ENCODE results near the gene PPP6R1. TPM values are rescaled to one million over a fixed set of nuclear protein-coding genes. Genes with fewer than 3 reads are reported as not detected.
A peak's percentile ranks its signal among the peaks of the same experiment; 100 is the strongest.

PPP6R1 gene
- total RNA-seq, 2 donors from 2014 or later: 74.8 to 79.9 TPM

DNA sequence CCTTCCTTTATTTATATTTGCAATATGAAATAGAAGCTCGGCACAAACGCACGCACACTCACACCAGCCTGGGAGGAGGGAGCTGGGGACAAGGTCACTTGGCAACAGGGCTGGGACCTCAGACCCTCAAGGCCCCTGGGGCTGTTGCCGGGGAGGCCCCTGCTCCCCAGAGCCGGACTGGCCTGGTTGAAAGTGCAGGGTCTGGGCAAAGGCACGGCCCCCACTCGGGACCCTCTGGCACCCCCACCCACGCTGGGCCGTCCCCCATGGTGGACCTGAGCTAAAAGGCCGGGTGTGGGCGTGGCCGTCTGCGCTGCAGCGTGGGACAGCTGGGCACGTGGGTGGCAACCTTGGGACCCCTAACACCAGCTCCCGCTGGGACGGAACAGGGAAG is 29.0 kb downstream of the PPP6R1 start:
- Mint-ChIP-seq H3K36me3 (ENCODE audit: low read depth) (peaks cover 39% of the 10 kb centered on the region), H3K27ac (no peak overlapping the region), H3K4me1 (peaks cover 7% of the 10 kb centered on the region), H3K27me3 (ENCODE audit: insufficient read depth) (no peaks in the 10 kb centered on the region), H3K4me3 (no peak overlapping the region), H3K9me3 (no peaks in the 10 kb centered on the region)
- WGBS, 2 experiments (ENCODE audit: insufficient coverage in 1 of 2, insufficient read length in 1 of 2): 93 to 100% methylated on average over 6 to 17 of the region's 17 CpGs
- Histone ChIP-seq H3K36me3 (ENCODE audit: control insufficient read depth, insufficient read depth, low read length) (peaks cover 24% of the 10 kb centered on the region), H3K27ac (ENCODE audit: low read depth, low read length) (no peak overlapping the region), H3K4me1 (ENCODE audit: control insufficient read depth, insufficient read depth, low read length) (peaks cover 5% of the 10 kb centered on the region), H3K9me3 (ENCODE audit: control insufficient read depth, low read length) (no peaks in the 10 kb centered on the region), H3K9ac (ENCODE audit: extremely low read depth, low read length, poor library complexity, severe bottlenecking) (no peak overlapping the region), H3K4me3 (ENCODE audit: low read length) (no peak overlapping the region), H3K27me3 (ENCODE audit: control insufficient read depth, insufficient read depth, low read length, poor library complexity, severe bottlenecking) (no peaks in the 10 kb centered on the region)
- DNase-seq: no peak
- TF ChIP-seq, protein P1, sequence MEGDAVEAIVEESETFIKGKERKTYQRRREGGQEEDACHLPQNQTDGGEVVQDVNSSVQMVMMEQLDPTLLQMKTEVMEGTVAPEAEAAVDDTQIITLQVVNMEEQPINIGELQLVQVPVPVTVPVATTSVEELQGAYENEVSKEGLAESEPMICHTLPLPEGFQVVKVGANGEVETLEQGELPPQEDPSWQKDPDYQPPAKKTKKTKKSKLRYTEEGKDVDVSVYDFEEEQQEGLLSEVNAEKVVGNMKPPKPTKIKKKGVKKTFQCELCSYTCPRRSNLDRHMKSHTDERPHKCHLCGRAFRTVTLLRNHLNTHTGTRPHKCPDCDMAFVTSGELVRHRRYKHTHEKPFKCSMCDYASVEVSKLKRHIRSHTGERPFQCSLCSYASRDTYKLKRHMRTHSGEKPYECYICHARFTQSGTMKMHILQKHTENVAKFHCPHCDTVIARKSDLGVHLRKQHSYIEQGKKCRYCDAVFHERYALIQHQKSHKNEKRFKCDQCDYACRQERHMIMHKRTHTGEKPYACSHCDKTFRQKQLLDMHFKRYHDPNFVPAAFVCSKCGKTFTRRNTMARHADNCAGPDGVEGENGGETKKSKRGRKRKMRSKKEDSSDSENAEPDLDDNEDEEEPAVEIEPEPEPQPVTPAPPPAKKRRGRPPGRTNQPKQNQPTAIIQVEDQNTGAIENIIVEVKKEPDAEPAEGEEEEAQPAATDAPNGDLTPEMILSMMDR (conservative IDR thresholded peaks at IDR 0.05): no peak

DNA sequence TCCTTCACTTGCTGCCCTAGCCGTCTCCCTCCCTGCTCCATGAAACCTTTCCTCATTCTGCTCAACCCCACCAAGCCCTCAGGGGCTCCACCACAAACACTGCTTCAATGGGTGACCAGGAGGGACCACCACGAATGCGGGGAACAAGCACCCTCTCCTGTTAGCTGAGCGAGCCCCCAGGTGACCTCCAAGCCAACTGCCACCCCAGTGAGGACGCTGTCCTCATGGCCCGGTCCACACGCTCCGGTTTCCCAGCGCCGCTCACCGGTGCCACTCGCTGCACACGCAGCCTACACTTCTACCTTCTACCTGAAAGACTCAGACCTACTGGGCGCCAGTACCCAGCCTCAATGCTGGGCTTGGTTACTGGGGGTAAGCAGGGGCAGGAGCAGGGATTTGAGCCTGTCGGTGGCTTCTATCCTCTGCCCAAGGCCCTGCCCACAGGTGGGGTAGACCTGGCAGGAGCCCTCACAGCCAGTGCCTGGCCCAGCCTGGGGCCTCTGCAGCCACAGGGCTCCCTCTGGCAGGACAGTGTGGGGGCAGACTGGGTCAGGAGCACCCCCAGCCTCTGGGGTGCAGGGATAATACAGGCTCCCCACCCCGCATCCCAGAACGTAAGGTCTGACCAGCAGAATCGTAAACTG is 29.6 kb downstream of the PPP6R1 start:
- H3K27ac Mint-ChIP-seq: peak overlapping the region; percentile 49
- TF ChIP-seq, protein P1 (conservative IDR thresholded peaks at IDR 0.05): no peak
- DNase-seq: no peak
- 90 to 95% methylated on average over 4 to 18 of the region's 18 CpGs for WGBS, 2 experiments (ENCODE audit: insufficient coverage in 1 of 2, insufficient read length in 1 of 2)
- no peaks in the 10 kb centered on the region for H3K27me3 Mint-ChIP-seq (ENCODE audit: insufficient read depth)
- Histone ChIP-seq H3K4me1 (ENCODE audit: control insufficient read depth, insufficient read depth, low read length) (peaks cover 5% of the 10 kb centered on the region), H3K4me3 (ENCODE audit: low read length) (no peak overlapping the region), H3K27me3 (ENCODE audit: control insufficient read depth, insufficient read depth, low read length, poor library complexity, severe bottlenecking) (no peaks in the 10 kb centered on the region), H3K36me3 (ENCODE audit: control insufficient read depth, insufficient read depth, low read length) (peaks cover 19% of the 10 kb centered on the region), H3K9me3 (ENCODE audit: control insufficient read depth, low read length) (no peaks in the 10 kb centered on the region), H3K27ac (ENCODE audit: low read depth, low read length) (no peak overlapping the region), H3K9ac (ENCODE audit: extremely low read depth, low read length, poor library complexity, severe bottlenecking) (no peak overlapping the region)
- H3K4me1 Mint-ChIP-seq: peaks cover 7% of the 10 kb centered on the region
- no peaks in the 10 kb centered on the region for H3K9me3 Mint-ChIP-seq
- peaks cover 34% of the 10 kb centered on the region for H3K36me3 Mint-ChIP-seq (ENCODE audit: low read depth)
- H3K4me3 Mint-ChIP-seq: no peak overlapping the region

DNA sequence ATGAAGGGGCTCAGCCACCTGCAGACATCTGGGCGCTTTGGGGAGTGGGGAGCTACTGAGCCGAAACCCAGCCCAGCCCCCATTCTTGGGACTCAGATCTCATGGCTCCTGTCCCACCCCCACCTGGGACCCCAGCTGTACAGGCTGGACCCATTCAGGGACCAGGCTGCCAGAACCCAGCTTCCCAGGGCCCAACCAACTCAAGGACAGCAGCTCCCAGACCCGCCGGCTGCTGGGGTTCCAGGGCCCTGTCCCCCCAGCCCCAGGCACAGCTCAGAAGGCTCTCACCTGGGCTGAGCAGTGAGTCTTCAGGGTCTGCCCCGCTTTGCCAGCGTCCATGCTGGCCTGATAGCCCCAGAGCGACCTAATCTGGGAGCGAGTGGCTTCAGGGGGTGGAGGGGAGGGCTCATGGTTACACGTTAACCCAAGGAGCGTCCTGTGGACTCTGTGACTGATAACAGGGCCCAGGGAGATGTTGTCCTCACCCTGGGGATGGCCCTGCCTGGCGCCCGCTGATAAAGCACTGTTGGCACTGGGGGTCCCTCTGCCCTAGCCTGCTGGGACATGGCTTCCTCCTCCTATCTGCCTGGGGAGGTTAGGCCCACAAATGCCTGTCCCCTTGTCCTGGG is 30.3 kb downstream of the PPP6R1 start, which contains the start of gene TMEM86B:
TMEM86B (minus strand) TSS at position 361 of the 629 bp plus-strand sequence; CDS start at position 339, 22 bp downstream.
- Histone ChIP-seq H3K9ac (ENCODE audit: extremely low read depth, low read length, poor library complexity, severe bottlenecking) (no peak within 1 kb of the TSS), H3K9me3 (ENCODE audit: control insufficient read depth, low read length) (no peaks in the 10 kb centered on the region), H3K4me3 (ENCODE audit: low read length) (no peak within 1 kb of the TSS), H3K27me3 (ENCODE audit: control insufficient read depth, insufficient read depth, low read length, poor library complexity, severe bottlenecking) (no peaks in the 10 kb centered on the region), H3K27ac (ENCODE audit: low read depth, low read length) (no peak within 1 kb of the TSS), H3K36me3 (ENCODE audit: control insufficient read depth, insufficient read depth, low read length) (peaks cover 16% of the 10 kb centered on the region), H3K4me1 (ENCODE audit: control insufficient read depth, insufficient read depth, low read length) (peaks cover 5% of the 10 kb centered on the region)
- Mint-ChIP-seq H3K27me3 (ENCODE audit: insufficient read depth) (no peaks in the 10 kb centered on the region), H3K36me3 (ENCODE audit: low read depth) (peaks cover 29% of the 10 kb centered on the region), H3K4me1 (peaks cover 7% of the 10 kb centered on the region), H3K9me3 (no peaks in the 10 kb centered on the region), H3K27ac (peak within 1 kb of the TSS; percentile 58), H3K4me3 (no peak within 1 kb of the TSS)
- TF ChIP-seq, protein P1 (conservative IDR thresholded peaks at IDR 0.05): no peak
- 86 to 91% methylated on average over 4 to 12 of the region's 12 CpGs for WGBS, 2 experiments (ENCODE audit: insufficient coverage in 1 of 2, insufficient read length in 1 of 2)
- DNase-seq: no peak
